Measurements from ENCODE around the gene FUS.
"Not testable (repeated sequence)": the region's sequence is repeated elsewhere in the genome, so short reads cannot be mapped to it uniquely, and the experiment has no call there.

The FUS gene

DNA sequence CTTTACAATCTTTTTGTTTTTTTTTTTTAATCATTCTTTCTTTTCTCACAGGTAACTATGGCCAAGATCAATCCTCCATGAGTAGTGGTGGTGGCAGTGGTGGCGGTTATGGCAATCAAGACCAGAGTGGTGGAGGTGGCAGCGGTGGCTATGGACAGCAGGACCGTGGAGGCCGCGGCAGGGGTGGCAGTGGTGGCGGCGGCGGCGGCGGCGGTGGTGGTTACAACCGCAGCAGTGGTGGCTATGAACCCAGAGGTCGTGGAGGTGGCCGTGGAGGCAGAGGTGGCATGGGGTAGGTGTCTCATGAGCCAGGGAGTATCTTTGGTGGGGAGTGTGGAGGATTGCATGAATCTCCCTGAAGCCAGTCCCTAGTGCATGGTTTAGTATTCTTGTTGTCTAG is 4.9 kb downstream of the FUS start:
- no peak for DNase-seq

- no peak for DNase-seq
Observed at GRCh38 chr16:31185339-31185738, 5.4 kb downstream of the FUS start.

- no peak for DNase-seq
Observed at GRCh38 chr16:31186176-31186575, 6.2 kb downstream of the FUS start.

GRCh38 chr16:31186930-31187807 is 7.2 kb downstream of the FUS start:
- DNase-seq = no peak

- no peak for DNase-seq
Observed at GRCh38 chr16:31187808-31188189, 7.9 kb downstream of the FUS start.

DNA sequence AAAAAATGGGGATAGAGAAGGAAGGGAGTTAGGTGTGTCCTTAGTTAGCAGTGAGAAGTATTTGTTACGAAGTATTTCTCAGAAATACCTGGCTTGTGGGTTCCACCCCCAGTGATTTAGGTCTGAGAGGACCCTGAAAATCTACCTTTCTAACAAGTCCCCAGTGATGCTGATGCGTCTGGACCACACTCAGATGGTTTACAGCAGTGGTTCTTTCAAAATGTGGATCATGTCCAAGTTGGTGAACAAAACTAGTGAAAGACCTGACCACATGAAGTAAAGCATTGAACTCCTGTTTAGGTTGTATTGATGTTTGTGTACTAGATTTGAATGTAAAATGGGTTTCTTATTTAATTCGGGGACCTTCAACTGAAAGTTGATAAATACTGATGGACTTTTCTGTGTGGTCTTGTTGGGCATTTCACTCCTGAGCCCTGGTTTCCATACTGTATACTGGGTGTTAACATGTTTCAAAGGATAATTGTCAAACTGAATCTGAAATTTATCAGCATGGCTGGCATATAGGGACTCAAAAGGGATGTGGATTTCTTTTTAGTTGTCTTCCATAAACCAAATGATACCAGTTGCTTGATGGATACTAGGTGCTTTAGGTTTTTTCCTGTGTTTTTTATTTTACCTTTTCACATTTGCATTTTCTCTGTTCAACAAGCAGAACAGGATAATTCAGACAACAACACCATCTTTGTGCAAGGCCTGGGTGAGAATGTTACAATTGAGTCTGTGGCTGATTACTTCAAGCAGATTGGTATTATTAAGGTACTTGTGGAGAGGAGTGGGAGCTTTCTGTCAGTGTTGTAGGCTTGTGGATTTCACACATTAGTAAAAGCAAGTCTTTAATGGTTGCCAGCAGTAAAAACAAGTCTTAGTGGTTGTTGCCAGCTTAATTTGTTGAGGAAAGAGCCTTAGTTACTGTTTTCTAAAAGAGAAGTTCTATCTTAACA is 8.8 kb downstream of the FUS start:
- DNase-seq = no peak

DNA sequence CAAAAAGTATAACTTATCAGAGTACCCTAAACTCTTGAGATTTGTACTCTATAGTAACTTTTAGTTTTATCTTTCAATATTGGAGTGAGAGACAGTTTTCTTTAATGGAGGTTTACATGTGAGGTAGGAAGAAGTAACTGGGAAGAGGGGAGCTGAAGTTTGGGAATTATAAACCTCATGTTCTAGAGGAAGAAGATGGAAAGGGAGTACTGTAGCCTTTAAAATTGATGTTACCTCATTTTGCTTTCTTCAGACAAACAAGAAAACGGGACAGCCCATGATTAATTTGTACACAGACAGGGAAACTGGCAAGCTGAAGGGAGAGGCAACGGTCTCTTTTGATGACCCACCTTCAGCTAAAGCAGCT is 9.5 kb downstream of the FUS start:
- DNase-seq = no peak

- DNase-seq = no peak
Observed at GRCh38 chr16:31190061-31190460, 10.1 kb downstream of the FUS start.

- DNase-seq = no peak
Observed at GRCh38 chr16:31190818-31191444, 11.0 kb downstream of the FUS start.

DNA sequence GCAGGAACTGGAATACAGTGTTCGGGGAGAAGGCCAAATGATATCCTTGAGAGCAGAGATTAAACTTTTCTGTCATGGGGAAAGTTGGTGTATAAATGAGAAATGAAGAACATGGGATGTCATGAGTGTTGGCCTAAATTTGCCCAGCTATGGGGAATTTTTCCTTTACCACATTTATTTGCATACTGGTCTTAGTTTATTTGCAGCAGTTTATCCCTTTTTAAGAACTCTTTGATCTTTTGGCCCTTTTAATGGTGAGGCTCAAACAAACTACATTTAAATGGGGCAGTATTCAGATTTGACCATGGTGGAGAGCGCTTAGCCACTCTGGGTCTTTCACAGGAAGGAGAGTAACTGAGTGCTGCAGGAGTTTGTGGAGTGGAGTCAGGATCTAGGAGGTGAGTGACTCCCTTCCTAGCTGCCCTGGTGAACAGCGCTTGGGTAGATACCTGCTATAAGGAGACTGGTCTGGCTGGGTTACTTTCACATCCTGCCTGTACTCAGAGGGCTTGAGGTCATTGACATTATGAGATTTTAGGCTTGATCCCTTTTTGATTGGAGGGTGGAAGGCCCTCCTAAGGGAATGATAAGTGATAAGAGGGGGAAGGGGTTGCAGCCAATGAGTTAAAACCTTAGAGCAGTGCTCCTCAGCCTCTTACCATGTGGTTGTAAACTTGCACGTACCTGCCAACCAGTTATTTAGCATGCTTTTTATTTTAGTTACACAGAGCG is 11.9 kb downstream of the FUS start:
- DNase-seq = no peak

DNA sequence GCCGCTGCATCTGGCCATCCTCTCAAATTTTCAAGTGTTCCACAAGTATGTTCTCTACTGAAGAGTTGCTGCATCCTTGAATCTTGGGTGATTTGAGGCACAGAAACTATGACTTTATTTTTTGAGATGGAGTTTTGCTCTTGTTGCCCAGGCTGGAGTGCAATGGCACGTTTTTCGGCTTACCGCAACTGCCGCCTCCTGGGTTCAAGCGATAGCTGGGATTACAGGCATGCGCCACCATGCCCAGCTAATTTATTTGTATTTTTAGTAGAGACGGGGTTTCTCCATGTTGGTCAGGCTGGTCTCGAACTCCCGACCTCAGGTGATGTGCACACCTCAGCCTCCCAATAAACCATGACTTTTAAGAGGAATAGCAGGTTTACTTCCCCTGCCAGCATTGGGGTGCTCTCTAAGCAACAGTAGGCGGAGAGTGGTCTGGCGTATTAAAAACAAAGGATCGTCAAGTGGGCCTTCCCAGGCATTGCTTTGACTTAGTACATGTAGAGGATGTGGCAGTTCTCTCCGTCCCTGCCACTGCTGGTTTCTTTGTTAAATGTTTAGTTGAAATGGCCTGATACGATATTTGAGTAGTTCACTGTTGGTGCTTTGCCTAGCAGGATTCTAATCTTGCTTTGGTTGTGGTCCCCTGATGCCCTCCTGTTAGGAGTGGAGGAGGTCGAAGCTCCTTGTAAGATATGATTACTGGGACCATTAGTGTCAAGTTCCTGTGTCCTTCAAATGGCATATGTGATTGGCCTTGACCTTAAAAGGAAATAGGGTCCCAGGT is 13.1 kb downstream of the FUS start:
- no peak for DNase-seq

DNA sequence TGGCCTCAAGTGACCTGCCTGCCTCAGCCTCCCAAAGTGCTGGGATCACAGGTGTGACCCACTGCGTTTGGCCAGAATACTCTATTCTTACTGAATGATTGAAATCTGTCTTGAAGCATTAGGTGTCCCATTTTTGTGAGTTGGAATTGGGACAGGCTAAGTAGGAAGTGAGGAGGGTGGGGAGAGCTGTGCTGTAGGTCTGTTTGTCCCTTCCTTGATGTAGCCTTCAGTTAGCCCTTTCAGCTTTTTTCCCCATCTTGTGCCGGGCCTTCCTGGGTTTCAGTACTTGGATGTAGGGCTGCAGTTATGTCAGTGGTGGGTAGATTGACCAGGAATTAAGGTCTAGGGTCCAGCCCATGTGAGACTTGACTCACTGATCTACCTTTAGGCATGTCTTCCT is 13.9 kb downstream of the FUS start:
- DNase-seq = no peak

DNA sequence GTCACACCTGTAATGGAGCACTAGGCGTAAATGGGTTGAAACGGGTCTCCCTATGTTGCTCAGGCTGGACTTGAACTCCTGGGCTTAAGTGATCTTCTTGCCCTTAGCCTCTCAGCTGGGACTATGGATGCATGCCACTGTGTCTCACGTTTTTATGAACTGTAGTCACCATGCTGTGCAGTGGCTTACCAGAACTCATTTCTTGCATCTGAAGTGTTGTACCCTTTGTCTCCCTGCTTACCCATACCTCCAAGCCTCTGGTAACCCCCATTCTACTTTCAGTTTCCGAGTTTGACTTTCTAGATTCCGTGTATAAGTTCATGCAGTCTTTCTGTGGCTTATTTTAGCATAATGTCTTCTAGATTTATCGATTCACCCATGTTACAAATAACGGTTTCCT is 15.0 kb downstream of the FUS start:
- DNase-seq = no peak

- DNase-seq = not testable (repeated sequence)
Observed at GRCh38 chr16:31195861-31196260, 15.9 kb downstream of the FUS start.

DNA sequence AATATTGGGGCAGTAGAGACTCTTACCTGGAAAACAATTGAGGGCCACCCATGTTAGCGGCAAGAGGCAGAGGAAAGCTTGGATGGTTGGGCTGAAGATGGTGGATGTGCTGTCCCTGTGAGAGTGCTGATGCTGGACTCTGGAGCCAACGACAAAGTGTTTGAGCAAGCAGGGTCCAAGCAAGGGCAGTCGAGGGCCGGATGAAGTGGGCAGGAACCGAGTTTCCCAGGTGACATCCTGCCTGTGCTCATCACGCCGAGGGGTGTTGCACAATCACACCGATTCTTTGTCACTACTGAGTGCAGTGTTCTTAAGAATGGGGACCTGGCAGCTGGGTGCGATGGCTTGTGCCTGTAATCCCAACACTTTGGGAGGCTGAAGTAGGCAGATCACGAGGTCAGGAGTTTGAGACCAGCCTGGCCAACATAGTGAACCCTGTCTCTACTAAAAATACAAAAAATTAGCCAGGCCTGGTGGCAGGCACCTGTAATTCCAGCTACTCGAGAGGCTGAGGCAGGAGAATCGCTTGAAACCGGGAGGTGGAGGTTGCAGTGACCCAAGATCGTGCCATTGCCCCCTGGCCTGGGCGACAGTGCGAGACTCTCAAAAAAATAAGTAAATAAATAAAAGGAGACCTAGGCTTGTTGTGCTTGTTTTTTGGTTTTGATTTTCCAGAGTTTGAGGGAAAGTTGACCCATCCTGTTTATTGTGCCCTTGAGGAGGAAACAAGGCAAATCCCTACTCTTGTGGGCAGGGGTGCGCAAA is 16.6 kb downstream of the FUS start:
- no peak for DNase-seq

DNA sequence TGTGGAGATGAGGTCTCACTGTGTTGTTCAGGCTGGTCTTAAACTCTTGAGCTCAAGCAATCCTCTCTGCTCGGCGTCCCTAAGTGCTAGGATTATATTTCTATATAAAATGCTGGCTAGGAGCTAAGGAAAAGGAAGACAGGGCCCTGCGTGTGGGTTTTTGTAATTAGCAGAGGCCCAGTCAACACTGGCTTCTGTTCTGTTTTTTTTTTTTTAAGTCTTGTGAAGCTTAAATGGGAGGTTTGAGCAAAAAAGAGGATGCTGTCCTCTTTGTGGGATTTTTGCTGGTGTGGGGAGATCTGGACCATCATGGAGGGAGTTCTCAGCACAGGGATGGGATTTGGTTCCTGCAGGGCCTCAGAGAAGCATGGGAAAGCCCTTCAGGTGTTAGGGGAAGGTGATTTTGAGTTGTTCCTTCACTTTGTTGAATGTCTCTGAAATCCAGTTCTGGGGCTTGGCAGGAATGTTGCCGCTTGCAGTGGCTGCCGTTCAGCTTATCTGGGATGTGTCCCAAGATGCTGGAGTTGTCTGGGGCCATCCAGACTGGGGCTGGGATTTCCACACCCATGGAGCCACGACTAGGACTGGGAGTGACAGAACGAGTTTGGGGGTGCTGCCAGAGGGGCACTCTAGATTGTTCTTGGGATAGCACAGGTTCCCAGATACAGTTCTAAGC is 18.4 kb downstream of the FUS start:
- no peak for DNase-seq

DNA sequence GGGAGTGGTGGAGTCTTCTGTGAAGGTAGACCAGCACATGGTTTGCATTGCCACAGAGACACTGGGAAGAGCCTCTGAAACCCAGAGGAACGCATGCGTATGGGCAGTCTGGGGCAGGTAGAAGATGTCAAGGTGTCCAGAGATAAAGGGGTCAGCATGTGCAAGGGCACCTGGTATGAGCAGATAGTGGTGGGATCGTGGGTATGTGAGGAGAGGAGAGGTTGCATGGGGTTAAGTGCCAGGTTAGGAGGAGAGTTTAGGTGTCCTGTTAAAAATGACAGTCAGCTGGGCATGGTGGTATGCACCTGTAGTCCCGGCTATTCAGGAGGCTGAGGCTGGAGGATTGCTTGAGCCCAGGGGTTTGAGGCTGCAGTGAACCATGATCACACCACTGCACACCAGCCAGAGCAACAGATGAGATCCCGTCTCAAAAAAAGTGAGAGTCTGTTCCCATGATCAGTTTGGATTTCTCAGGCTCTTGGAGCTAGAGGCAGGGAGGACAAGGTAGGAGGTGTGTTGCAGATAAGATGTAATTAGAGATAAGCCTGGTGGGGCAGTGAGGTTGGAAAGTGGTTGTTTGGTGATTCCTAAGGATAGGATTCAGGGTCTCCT is 19.6 kb downstream of the FUS start:
- no peak for DNase-seq

DNA sequence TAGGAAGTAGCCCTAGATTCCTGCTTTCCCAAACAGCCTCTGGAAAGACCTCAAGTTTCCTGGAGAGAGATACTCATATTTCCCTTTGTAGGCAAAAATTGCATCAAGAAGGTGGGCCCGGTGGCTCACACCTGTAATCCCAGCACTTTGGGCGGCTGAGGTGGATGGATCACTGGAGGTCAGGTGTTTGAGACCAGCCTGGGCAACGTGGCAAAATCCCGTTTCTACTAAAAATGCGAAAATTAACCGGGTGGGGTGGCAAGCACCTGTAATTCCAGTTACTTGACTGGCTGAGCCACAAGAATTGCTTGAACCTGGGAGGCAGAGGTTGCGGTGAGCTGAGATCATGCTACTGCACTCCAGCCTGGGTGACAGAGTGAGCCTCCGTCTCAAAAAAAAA is 20.2 kb downstream of the FUS start:
- DNase-seq = not testable (repeated sequence)

Measured in anterior cingulate cortex (tissue), 58 donors.